T-cell (primary cell): ENCODE results near the gene SHC3. TPM values are rescaled to one million over a fixed set of nuclear protein-coding genes. Genes with fewer than 3 reads are reported as not detected.

Source experiments
- ATAC-seq, 4 experiments: fragments of 200-7000 bp in 3 of 4; fragments of 150-1000 bp in 1 of 4; cut with Tn5 transposase; replicated peaks in 1 of 4; 1 replicate in 3 of 4; 2 replicates in 1 of 4; pipeline ENCODE4 v1.10.0; 2021; ENCODE audit warnings: moderate library complexity in 3 of 4, mild to moderate bottlenecking in 2 of 4, moderate number of reproducible peaks in 1 of 4
- CTCF ChIA-PET, 2 donors: fragments of 300-600 bp; sonication (Branson Sonifier 250); formaldehyde crosslinking; loops; one replicate each; lab custom pipeline; 2022; ENCODE audit warnings: antibody characterized with exemption in 2 of 2; lab: Charles Lee
- POLR2A ChIA-PET, 2 donors: fragments of 300-600 bp; sonication (Branson Sonifier 250); formaldehyde crosslinking; loops; one replicate each; lab custom pipeline; 2022; ENCODE audit warnings: antibody characterized with exemption in 2 of 2; lab: Charles Lee
- DNase-seq, 35 experiments: peaks; one replicate each; pipeline versions ENCODE4 v3.0.0 to v3.0.0-alpha.2; 2013 to 2023
- H3K27ac ChIP-seq: one replicate; pipeline ENCODE4 v1.5.1; 2013; ENCODE audit warnings: low read length
- H3K27me3 ChIP-seq, 2 experiments: replicated peaks in 1 of 2; 1 replicate in 1 of 2; 2 replicates in 1 of 2; pipeline versions ENCODE4 v1.6.1 to v1.7.0; 2013; ENCODE audit warnings: low read length in 1 of 2, mixed read lengths in 1 of 2; ENCODE audit not compliant: control insufficient read depth in 2 of 2, insufficient read depth in 2 of 2; ENCODE audit errors: extremely low read depth in 1 of 2
- H3K36me3 ChIP-seq, 2 donors: 1 replicate in 1 of 2; 2 replicates in 1 of 2; pipeline versions ENCODE4 v1.6.1 to v1.7.0; 2013; ENCODE audit warnings: low read length in 1 of 2; ENCODE audit not compliant: control insufficient read depth in 2 of 2, insufficient read depth in 1 of 2; ENCODE audit errors: extremely low read depth in 1 of 2
- H3K4me1 ChIP-seq, 2 experiments: 1 replicate in 1 of 2; 2 replicates in 1 of 2; pipeline versions ENCODE4 v1.6.1 to v1.7.0; 2013; ENCODE audit warnings: low read length in 2 of 2, mixed read lengths in 1 of 2; ENCODE audit not compliant: insufficient read depth in 2 of 2, control insufficient read depth in 1 of 2; ENCODE audit errors: extremely low read depth in 1 of 2
- H3K4me3 ChIP-seq, 2 donors: 1 replicate in 1 of 2; 2 replicates in 1 of 2; pipeline versions ENCODE4 v1.5.1 to v1.7.0; 2013; ENCODE audit warnings: mild to moderate bottlenecking in 2 of 2, low read length in 1 of 2, moderate library complexity in 1 of 2; ENCODE audit not compliant: control insufficient read depth in 1 of 2; ENCODE audit errors: extremely low read depth in 1 of 2
- H3K9me3 ChIP-seq: 2 replicates; pipeline ENCODE4 v1.7.0; 2013
- H3K27ac Mint-ChIP-seq, 2 donors: one replicate each; pipeline ENCODE4 v1.8.0; 2020 to 2021; ENCODE audit warnings: mild to moderate bottlenecking in 2 of 2, mixed read lengths in 2 of 2
- H3K27me3 Mint-ChIP-seq, 2 donors: one replicate each; pipeline ENCODE4 v1.8.0; 2021 to 2022; ENCODE audit warnings: mixed read lengths in 2 of 2
- H3K36me3 Mint-ChIP-seq: one replicate; pipeline ENCODE4 v1.8.0; 2021; ENCODE audit warnings: mixed read lengths
- H3K4me1 Mint-ChIP-seq, 3 donors: one replicate each; pipeline ENCODE4 v1.8.0; 2020 to 2022; ENCODE audit warnings: mixed read lengths in 3 of 3, mild to moderate bottlenecking in 1 of 3
- H3K4me3 Mint-ChIP-seq, 3 donors: one replicate each; pipeline ENCODE4 v1.8.0; 2020 to 2022; ENCODE audit warnings: mild to moderate bottlenecking in 3 of 3, mixed read lengths in 3 of 3, moderate library complexity in 3 of 3
- H3K9me3 Mint-ChIP-seq, 3 donors: one replicate each; pipeline ENCODE4 v1.8.0; 2020 to 2022; ENCODE audit warnings: mixed read lengths in 3 of 3
- WGBS: methylation state at CpG from one replicate; pipeline ENCODE4 v1.1.5; 2013; ENCODE audit warnings: missing lambda C conversion rate; ENCODE audit not compliant: insufficient coverage; 5-methylcytosine and 5-hydroxymethylcytosine counted together
- total RNA-seq, 35 experiments: library from RNA in 6 of 35; stranded (reverse) in 6 of 35; fragments of 120-200 nt in 1 of 35; gene quantifications; one replicate each; pipeline versions ENCODE4 v1.2.1 to v1.2.4 and lab custom pipeline; 2013 to 2026

Gene SHC3
- total RNA-seq, 5 donors from 2014 or later (not counting 1 experiment from before 2014, with no cell fraction given) = 0.16 to 0.19 (median 0.18) TPM; not detected in 2

GRCh38 chr9:89174291-89174690, 4.3 kb downstream of the SHC3 start:
- Histone ChIP-seq H3K4me3 (no peak overlapping the region), H3K36me3 (no peaks in the 10 kb centered on the region), H3K27ac (no peak overlapping the region), H3K27me3 (peaks cover 19 to 37% of the 10 kb centered on the region in 2 experiments), H3K9me3 (no peaks in the 10 kb centered on the region), H3K4me1 (peaks cover 5 to 12% of the 10 kb centered on the region in 2 experiments)
- H3K4me1 Mint-ChIP-seq = peaks cover 8 to 10% (median 9%) of the 10 kb centered on the region in 3 donors
- ATAC-seq (no peak), DNase-seq (no peak)
- ChIA-PET POLR2A (no interaction called here), CTCF (interaction anchor here in 1 of 2 donors (0.6 kb wide), 1 partner anchor 1135 kb away, joined by 3 read pairs; no protein-coding TSS in a partner anchor)
- no peaks in the 10 kb centered on the region for H3K36me3 Mint-ChIP-seq
- H3K27ac Mint-ChIP-seq = no peak overlapping the region
- no peaks in the 10 kb centered on the region for H3K9me3 Mint-ChIP-seq
- H3K27me3 Mint-ChIP-seq = peaks cover 33 to 44% of the 10 kb centered on the region in 2 donors
- no peak overlapping the region for H3K4me3 Mint-ChIP-seq
- WGBS = 76% methylated on average over 2 of the region's 6 CpGs

GRCh38 chr9:89173072-89173471, 5.5 kb downstream of the SHC3 start:
- H3K4me1 ChIP-seq = peaks cover 0 to 6% of the 10 kb centered on the region in 2 experiments
- peaks cover 17 to 31% of the 10 kb centered on the region in 2 experiments for H3K27me3 ChIP-seq
- no peak overlapping the region for H3K27ac ChIP-seq
- Mint-ChIP-seq H3K4me3 (no peak overlapping the region), H3K4me1 (peaks cover 0 to 3% (median 1%) of the 10 kb centered on the region in 3 donors), H3K27ac (no peak overlapping the region), H3K27me3 (peaks cover 27 to 33% of the 10 kb centered on the region in 2 donors), H3K9me3 (no peaks in the 10 kb centered on the region), H3K36me3 (no peaks in the 10 kb centered on the region)
- H3K36me3 ChIP-seq = no peaks in the 10 kb centered on the region
- ChIA-PET CTCF (no interaction called here), POLR2A (no interaction called here)
- ATAC-seq = no peak
- no peak for DNase-seq
- no peak overlapping the region for H3K4me3 ChIP-seq
- no peaks in the 10 kb centered on the region for H3K9me3 ChIP-seq
- WGBS = 93% methylated on average over 2 of the region's 5 CpGs

DNA sequence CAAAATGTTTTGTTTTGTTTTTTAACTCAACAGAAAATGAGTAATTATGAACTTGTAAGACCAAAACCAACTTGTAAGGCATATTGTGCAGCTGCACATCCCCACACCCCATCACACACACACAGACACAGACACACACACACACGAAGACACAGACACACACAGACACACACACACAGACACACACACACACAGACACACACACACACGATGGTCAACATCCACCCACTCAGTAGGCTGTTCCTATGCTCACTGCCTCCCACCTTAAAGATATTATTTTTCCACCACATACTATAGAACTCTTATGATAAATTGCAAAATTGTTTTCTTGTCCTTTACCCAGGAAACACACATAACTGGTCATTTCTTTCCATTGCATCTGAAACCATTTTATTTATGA, 6.2 kb downstream of the SHC3 start:
- no peak overlapping the region for H3K4me3 Mint-ChIP-seq
- Histone ChIP-seq H3K27ac (no peak overlapping the region), H3K4me1 (peaks cover 0 to 2% of the 10 kb centered on the region in 2 experiments), H3K27me3 (peaks cover 15 to 27% of the 10 kb centered on the region in 2 experiments), H3K36me3 (no peaks in the 10 kb centered on the region), H3K4me3 (no peak overlapping the region), H3K9me3 (no peaks in the 10 kb centered on the region)
- no peaks in the 10 kb centered on the region for H3K9me3 Mint-ChIP-seq
- H3K36me3 Mint-ChIP-seq = no peaks in the 10 kb centered on the region
- 26% methylated on average over 2 of the region's 2 CpGs for WGBS
- ATAC-seq = no peak
- ChIA-PET POLR2A (no interaction called here), CTCF (no interaction called here)
- peaks cover 0 to 3% (median 1%) of the 10 kb centered on the region in 3 donors for H3K4me1 Mint-ChIP-seq
- H3K27me3 Mint-ChIP-seq = peaks cover 27 to 31% of the 10 kb centered on the region in 2 donors
- no peak overlapping the region for H3K27ac Mint-ChIP-seq
- no peak for DNase-seq

DNA sequence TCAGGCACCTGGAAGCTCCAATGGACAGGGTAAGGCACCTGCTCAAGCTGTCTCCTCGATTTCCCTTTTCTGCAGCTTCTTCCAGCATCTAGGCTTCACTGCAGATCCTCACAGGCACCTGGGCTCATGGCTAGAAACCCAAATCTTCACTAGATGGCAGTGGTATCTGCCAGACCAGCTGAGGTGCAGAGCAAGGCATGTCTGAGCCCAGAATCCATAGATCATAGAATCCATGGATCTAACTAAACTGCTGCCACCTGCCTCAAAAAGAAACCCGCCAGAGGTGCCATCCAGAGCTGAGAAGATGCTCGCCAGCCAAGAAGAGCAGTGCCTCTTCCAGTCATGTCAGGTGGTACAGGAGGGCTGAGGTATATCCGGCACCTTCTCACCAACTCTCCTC, 6.9 kb downstream of the SHC3 start:
- Histone ChIP-seq H3K9me3 (no peaks in the 10 kb centered on the region), H3K27me3 (peaks cover 11 to 21% of the 10 kb centered on the region in 2 experiments), H3K4me3 (no peak overlapping the region), H3K27ac (no peak overlapping the region), H3K36me3 (no peaks in the 10 kb centered on the region), H3K4me1 (no peaks in the 10 kb centered on the region)
- H3K9me3 Mint-ChIP-seq = no peaks in the 10 kb centered on the region
- H3K4me1 Mint-ChIP-seq = peaks cover 0 to under 1% (median 0%) of the 10 kb centered on the region in 3 donors
- H3K27ac Mint-ChIP-seq = no peak overlapping the region
- POLR2A ChIA-PET = no interaction called here
- H3K4me3 Mint-ChIP-seq = no peak overlapping the region
- DNase-seq = no peak
- ATAC-seq = no peak
- 66% methylated on average over 3 of the region's 4 CpGs for WGBS
- CTCF ChIA-PET = no interaction called here
- H3K27me3 Mint-ChIP-seq = peaks cover 23 to 24% of the 10 kb centered on the region in 2 donors
- no peaks in the 10 kb centered on the region for H3K36me3 Mint-ChIP-seq

GRCh38 chr9:89171231-89171630, 7.4 kb downstream of the SHC3 start:
- Mint-ChIP-seq H3K27me3 (peaks cover 23% of the 10 kb centered on the region in 2 donors), H3K4me1 (no peaks in the 10 kb centered on the region), H3K9me3 (no peaks in the 10 kb centered on the region), H3K4me3 (no peak overlapping the region), H3K36me3 (no peaks in the 10 kb centered on the region), H3K27ac (no peak overlapping the region)
- Histone ChIP-seq H3K4me1 (no peaks in the 10 kb centered on the region), H3K27ac (no peak overlapping the region), H3K9me3 (no peaks in the 10 kb centered on the region), H3K27me3 (peaks cover 9 to 21% of the 10 kb centered on the region in 2 experiments), H3K4me3 (no peak overlapping the region), H3K36me3 (no peaks in the 10 kb centered on the region)
- DNase-seq = no peak
- ChIA-PET CTCF (no interaction called here), POLR2A (no interaction called here)
- no peak for ATAC-seq
- 68% methylated on average over 3 of the region's 3 CpGs for WGBS

DNA sequence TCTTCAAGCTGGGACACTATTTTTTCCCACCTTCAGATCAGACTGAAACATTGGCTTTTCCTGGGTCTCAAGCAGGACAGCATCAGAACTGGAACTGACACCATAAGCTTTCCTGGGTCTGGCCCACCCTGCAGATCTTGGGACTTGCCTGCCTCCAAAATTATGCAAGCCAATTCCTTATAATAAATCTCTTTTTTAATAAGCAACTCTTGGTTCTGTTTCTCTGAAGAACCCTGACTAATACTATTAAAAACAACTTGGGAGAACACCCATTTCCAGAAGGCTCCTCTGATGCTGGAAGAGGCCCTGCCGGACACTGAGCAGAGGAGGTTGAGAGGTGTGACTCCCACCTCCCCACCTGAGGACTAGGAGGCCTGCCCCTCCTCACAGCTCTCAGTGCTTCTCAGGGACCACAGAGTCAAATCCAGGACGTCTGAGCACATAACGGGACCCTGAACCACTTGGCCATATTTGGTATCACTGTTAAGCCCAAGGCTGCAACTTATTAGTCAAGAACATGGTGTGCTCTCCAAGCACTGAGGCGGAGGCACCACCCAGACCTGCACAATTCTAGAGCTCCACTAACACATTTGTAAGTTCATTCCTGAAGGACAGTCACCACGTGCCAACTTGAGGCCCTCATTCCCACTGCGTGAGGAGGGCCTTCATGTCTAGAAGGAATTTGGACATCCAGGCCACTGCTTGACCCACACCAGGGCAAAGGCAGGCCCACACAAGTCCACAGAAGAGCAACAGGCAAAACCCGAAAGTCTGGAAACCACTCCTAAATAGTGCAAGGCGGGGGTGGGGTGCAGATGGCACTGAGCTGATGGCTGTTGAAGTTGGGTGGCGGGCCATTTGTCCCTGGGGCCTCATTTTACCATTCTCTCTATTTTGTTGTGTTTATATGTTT, 9.5 kb downstream of the SHC3 start:
- Histone ChIP-seq H3K4me3 (no peak overlapping the region), H3K9me3 (no peaks in the 10 kb centered on the region), H3K27ac (no peak overlapping the region), H3K36me3 (no peaks in the 10 kb centered on the region), H3K4me1 (no peaks in the 10 kb centered on the region), H3K27me3 (peaks cover 2 to 15% of the 10 kb centered on the region in 2 experiments)
- Mint-ChIP-seq H3K9me3 (no peaks in the 10 kb centered on the region), H3K27me3 (peaks cover 16 to 20% of the 10 kb centered on the region in 2 donors), H3K36me3 (no peaks in the 10 kb centered on the region), H3K4me3 (no peak overlapping the region), H3K27ac (no peak overlapping the region), H3K4me1 (no peaks in the 10 kb centered on the region)
- DNase-seq (no peak), ATAC-seq (no peak)
- ChIA-PET POLR2A (no interaction called here), CTCF (no interaction called here)
- WGBS = 86% methylated on average over 5 of the region's 9 CpGs
